Coronary artery (tissue), 2 donors: ENCODE data around the gene WDR7.

Experiments used
- DNase-seq: peaks from one replicate; pipeline ENCODE4 v3.0.0-alpha.2; 2017; ENCODE audit warnings: low spot score
- H3K27ac ChIP-seq, 2 donors: fragments of 200-600 bp; sonication (generic); one replicate each; pipeline ENCODE4 v1.5.1; 2016 to 2019
- H3K4me3 ChIP-seq: fragments of 200-600 bp; sonication (generic); 2 replicates; pipeline ENCODE4 v1.5.1; 2016; ENCODE audit warnings: mild to moderate bottlenecking, moderate library complexity
- TF ChIP-seq, protein P1 (sequence below): fragments of 200-600 bp; sonication (generic); IDR thresholded peaks from one replicate; pipeline ENCODE4 v1.5.1; 2019; ENCODE audit warnings: antibody characterized with exemption

WDR7 gene

GRCh38 chr18:57054891-57055290 lies 403.7 kb downstream of the WDR7 start:
- H3K27ac ChIP-seq, result no peak overlapping the region
- H3K4me3 ChIP-seq, result no peak overlapping the region
- TF ChIP-seq, protein P1, sequence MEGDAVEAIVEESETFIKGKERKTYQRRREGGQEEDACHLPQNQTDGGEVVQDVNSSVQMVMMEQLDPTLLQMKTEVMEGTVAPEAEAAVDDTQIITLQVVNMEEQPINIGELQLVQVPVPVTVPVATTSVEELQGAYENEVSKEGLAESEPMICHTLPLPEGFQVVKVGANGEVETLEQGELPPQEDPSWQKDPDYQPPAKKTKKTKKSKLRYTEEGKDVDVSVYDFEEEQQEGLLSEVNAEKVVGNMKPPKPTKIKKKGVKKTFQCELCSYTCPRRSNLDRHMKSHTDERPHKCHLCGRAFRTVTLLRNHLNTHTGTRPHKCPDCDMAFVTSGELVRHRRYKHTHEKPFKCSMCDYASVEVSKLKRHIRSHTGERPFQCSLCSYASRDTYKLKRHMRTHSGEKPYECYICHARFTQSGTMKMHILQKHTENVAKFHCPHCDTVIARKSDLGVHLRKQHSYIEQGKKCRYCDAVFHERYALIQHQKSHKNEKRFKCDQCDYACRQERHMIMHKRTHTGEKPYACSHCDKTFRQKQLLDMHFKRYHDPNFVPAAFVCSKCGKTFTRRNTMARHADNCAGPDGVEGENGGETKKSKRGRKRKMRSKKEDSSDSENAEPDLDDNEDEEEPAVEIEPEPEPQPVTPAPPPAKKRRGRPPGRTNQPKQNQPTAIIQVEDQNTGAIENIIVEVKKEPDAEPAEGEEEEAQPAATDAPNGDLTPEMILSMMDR, result no peak
- DNase-seq, result no peak

DNA sequence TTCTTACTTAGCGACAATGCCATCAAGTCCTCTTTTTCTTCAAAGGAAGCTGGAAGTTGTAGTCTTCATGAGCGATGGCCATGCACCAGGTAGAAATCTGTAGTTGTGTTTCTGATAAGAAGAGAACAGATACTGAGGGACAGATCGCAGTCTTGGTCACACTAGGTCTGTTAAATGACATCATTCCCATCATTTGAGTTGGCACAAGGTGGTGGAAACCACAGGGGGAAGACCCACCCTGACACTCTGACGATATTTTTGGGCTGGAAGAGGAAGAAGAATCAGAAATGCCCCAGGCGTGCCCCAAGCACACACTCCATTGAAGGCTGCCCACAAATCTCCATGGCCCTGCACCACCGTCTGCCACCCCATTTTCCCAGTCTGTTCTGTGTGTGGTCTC lies 406.7 kb downstream of the WDR7 start:
- H3K4me3 ChIP-seq, result no peak overlapping the region
- TF ChIP-seq, protein P1, result no peak
- DNase-seq, result no peak
- no peak overlapping the region for H3K27ac ChIP-seq

DNA sequence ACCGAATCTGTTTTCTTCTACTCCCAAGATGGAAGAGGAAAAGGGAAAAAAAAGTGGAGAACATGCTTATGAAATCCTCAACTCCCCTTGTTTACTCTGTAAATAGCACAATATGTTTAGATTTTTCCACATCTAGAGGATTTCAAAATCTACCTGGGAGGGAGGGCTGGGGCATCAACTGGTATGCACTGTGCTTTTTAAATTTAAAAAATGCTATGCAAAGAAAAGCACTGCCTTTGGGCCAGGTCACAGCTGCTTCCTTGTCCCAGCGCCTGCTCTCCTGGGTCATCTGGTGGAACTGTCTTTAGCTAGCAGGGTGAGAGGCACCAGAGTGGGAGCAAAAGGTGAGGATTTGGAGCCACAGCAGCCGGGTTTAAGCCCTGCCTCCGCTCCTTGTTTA lies 407.6 kb downstream of the WDR7 start:
- DNase-seq, result no peak
- no peak overlapping the region for H3K27ac ChIP-seq

DNA sequence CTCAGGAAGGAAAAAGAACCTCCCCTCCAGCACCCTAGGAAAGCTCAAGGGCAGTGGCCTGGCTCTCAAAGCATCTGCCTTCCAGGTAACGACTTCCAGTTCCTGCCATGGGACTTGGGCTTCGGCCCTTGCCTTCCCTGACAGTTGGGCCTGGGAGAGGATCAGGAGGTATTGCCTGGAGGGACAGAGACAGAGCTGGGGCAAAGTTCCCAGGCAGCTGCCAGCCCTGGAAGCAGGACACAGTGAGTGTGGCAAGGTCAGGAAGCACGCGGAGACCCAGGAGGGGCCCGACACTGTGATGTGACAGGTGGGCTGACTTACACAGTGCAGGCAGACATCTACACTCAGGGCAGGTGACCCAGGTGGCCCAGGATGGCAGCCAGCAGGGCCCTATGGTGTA lies 408.2 kb downstream of the WDR7 start:
- DNase-seq, result no peak
- H3K4me3 ChIP-seq, result no peak overlapping the region
- no peak overlapping the region for H3K27ac ChIP-seq

More for the DNA sequence above, 407.6 kb downstream of the WDR7 start:
- TF ChIP-seq, protein P1, result no peak
- no peak overlapping the region for H3K4me3 ChIP-seq

DNA sequence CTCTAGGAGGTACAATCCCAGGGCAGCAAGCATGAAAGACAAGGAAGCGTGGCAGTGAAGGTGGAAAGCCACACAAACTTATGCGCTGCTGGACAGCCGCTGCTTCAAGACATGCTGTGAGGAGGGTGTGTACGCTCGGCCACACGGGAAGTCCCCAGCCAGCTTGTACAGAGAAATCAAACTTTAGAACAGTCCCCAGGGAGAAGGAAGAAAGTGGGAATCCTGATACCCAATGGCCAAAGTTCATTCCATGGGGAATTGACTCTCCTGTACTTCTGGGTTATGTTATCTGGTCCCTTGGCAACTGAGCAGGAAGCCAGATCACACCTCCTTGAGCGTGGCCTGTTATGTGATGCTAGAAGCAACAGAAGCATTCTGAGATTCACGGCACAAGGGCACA lies 409.7 kb downstream of the WDR7 start:
- TF ChIP-seq, protein P1, result no peak
- H3K27ac ChIP-seq, result no peak overlapping the region
- no peak overlapping the region for H3K4me3 ChIP-seq
- DNase-seq, result no peak

More for the DNA sequence above, 408.2 kb downstream of the WDR7 start:
- TF ChIP-seq, protein P1, result no peak

DNA sequence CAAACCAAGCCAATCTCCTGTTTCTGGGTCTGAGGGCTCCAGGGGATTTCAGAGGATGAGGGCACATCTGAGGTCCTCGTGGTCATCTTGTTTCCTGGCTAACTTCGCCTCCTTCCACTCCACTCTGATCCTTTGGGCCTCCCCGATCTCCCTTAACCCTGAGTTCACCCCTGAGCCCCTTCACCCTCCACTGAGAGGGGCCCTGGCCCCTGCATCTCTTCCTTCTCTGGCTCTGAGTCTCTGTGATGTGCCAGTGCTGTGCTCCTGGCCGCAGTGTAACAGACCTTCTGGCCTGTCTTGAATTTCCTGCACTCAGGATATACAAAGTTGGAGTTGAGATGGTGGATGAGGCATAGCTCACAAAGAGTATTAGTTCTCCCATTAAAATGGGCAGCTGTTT lies 411.0 kb downstream of the WDR7 start:
- no peak overlapping the region for H3K27ac ChIP-seq
- TF ChIP-seq, protein P1, result no peak
- no peak for DNase-seq
- no peak overlapping the region for H3K4me3 ChIP-seq

GRCh38 chr18:57062844-57063243 lies 411.7 kb downstream of the WDR7 start:
- no peak for DNase-seq

More at GRCh38 chr18:57062844-57063243, 411.7 kb downstream of the WDR7 start:
- Histone ChIP-seq H3K4me3 (no peak overlapping the region), H3K27ac (no peak overlapping the region)
- TF ChIP-seq, protein P1, result no peak
